GM18498 (cell line): ENCODE data around the gene SFR1.
"Not testable (repeated sequence)": the region's sequence is repeated elsewhere in the genome, so short reads cannot be mapped to it uniquely, and the experiment has no call there.

Experiments used
- ATAC-seq: cut with Tn5 transposase; IDR thresholded peaks from one replicate; pipeline ENCODE4 v1.9.1; 2021; ENCODE audit warnings: mild to moderate bottlenecking, moderate library complexity; ENCODE audit not compliant: unreplicated experiment

The SFR1 gene

GRCh38 chr10:104170610-104171254 lies 48.8 kb downstream of the SFR1 start:
- ATAC-seq, result no peak

DNA sequence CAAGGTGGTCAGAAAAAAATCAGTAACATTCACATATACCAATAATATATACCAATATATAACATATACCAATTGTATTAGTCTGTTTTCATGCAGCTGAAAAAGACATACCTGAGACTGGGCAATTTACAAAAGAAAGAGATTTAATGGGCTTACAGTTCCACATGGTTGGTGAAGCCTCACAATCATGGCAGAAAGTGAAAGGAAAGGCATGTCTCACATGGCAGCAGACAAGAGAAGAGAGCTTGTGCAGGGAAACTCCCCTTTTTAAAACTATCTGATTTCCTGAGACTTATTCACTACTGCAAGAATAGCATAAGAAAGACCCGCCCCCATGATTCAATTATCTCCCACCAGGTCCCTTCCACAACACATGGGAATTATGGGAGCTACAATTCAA lies 52.2 kb downstream of the SFR1 start:
- ATAC-seq, result not testable (repeated sequence)
